Tibial nerve (tissue), 4 donors: ENCODE measurements around the gene PET100.

Experiments
- EP300 ChIP-seq, 2 donors: sonication (generic); formaldehyde crosslinking; IDR thresholded peaks; one replicate each; pipeline ENCODE4 v1.6.1; 2017; ENCODE audit warnings: antibody characterized with exemption in 2 of 2, mild to moderate bottlenecking in 1 of 2
- POLR2A ChIP-seq, 2 donors: fragments of 450-650 bp; IDR thresholded peaks; one replicate each; pipeline ENCODE4 v1.6.1; 2017; ENCODE audit warnings: antibody characterized with exemption in 2 of 2, mild to moderate bottlenecking in 2 of 2, moderate library complexity in 2 of 2
- TF ChIP-seq, protein P1 (sequence below), 5 experiments: fragments of 200-600 bp in 3 of 5; fragments of 450-650 bp in 2 of 5; sonication (generic) in 3 of 5; IDR thresholded peaks; one replicate each; pipeline ENCODE4 v1.5.1; 2016 to 2019; ENCODE audit warnings: antibody characterized with exemption in 5 of 5, mild to moderate bottlenecking in 3 of 5, moderate library complexity in 2 of 5

DNA sequence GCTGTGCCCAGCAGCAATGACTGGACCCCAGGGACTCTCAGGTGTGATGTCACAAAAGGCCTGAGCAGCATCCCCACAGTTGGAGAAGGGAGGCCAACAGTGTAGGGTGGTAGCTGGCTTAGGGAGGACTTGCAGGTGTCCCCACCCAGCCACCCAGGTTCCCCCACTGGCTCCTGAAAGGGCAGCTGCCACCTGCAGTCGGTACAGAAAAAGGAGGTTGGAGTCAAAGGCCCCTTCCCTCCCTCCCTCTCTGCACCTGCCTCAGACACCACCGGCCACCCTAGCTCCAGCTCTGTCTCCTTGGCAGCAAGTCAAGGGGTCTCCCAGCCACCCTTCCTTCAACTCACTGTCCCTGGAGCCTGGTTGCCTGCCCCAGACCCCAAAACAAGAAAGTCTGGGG, 4.1 kb downstream of the PET100 start, which contains the start of gene PCP2:
- no peak for TF ChIP-seq POLR2A (IDR thresholded peaks at IDR 0.05)
- TF ChIP-seq, protein P1, sequence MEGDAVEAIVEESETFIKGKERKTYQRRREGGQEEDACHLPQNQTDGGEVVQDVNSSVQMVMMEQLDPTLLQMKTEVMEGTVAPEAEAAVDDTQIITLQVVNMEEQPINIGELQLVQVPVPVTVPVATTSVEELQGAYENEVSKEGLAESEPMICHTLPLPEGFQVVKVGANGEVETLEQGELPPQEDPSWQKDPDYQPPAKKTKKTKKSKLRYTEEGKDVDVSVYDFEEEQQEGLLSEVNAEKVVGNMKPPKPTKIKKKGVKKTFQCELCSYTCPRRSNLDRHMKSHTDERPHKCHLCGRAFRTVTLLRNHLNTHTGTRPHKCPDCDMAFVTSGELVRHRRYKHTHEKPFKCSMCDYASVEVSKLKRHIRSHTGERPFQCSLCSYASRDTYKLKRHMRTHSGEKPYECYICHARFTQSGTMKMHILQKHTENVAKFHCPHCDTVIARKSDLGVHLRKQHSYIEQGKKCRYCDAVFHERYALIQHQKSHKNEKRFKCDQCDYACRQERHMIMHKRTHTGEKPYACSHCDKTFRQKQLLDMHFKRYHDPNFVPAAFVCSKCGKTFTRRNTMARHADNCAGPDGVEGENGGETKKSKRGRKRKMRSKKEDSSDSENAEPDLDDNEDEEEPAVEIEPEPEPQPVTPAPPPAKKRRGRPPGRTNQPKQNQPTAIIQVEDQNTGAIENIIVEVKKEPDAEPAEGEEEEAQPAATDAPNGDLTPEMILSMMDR (IDR thresholded peaks at IDR 0.05) = no peak
- TF ChIP-seq EP300 (IDR thresholded peaks at IDR 0.05) = no peak
